Gastroesophageal sphincter (tissue), 3 donors: ENCODE measurements around the gene TBC1D5.

ENCODE experiments used
- EP300 ChIP-seq: sonication (generic); formaldehyde crosslinking; IDR thresholded peaks from one replicate; pipeline ENCODE4 v1.6.1; 2017; ENCODE audit warnings: antibody characterized with exemption, mild to moderate bottlenecking
- POLR2A ChIP-seq, 2 donors: fragments of 450-650 bp; IDR thresholded peaks; one replicate each; pipeline ENCODE4 v1.6.1; 2017; ENCODE audit warnings: antibody characterized with exemption in 2 of 2, mild to moderate bottlenecking in 2 of 2, moderate library complexity in 1 of 2
- POLR2AphosphoS5 ChIP-seq: sonication (generic); formaldehyde crosslinking; IDR thresholded peaks from one replicate; pipeline ENCODE4 v1.6.1; 2017; ENCODE audit warnings: antibody characterized with exemption
- TF ChIP-seq, protein P1 (sequence below), 4 experiments: fragments of 200-600 bp in 2 of 4; fragments of 450-650 bp in 2 of 4; sonication (generic) in 1 of 4; IDR thresholded peaks; one replicate each; pipeline ENCODE4 v1.5.1; 2017 to 2019; ENCODE audit warnings: antibody characterized with exemption in 4 of 4, mild to moderate bottlenecking in 2 of 4, moderate library complexity in 2 of 4

DNA sequence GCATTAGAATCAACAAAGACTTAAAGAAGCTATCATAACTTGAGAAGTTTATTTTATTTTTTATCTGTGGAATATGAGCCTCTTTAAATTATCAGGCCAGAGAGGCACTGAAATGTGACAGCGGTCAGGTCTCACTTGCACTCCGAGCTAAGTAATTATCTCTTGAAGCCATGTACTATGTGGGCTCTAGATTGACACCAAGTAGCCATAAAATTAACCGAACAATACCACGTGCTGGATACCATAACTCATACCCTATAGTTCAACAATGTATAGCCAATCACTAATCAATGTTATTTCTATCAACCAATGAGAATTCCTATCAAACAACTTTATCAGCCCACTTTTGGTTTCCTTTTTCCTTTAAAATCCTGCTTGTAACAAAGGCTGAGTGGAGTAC lies 299.3 kb downstream of the TBC1D5 start:
- TF ChIP-seq POLR2A (IDR thresholded peaks at IDR 0.05): no peak
- no peak for TF ChIP-seq EP300
- TF ChIP-seq, protein P1, sequence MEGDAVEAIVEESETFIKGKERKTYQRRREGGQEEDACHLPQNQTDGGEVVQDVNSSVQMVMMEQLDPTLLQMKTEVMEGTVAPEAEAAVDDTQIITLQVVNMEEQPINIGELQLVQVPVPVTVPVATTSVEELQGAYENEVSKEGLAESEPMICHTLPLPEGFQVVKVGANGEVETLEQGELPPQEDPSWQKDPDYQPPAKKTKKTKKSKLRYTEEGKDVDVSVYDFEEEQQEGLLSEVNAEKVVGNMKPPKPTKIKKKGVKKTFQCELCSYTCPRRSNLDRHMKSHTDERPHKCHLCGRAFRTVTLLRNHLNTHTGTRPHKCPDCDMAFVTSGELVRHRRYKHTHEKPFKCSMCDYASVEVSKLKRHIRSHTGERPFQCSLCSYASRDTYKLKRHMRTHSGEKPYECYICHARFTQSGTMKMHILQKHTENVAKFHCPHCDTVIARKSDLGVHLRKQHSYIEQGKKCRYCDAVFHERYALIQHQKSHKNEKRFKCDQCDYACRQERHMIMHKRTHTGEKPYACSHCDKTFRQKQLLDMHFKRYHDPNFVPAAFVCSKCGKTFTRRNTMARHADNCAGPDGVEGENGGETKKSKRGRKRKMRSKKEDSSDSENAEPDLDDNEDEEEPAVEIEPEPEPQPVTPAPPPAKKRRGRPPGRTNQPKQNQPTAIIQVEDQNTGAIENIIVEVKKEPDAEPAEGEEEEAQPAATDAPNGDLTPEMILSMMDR (IDR thresholded peaks at IDR 0.05): no peak
- no peak for TF ChIP-seq POLR2AphosphoS5
